Measurements from ENCODE around the gene SLC52A1. TPM values are rescaled to one million over a fixed set of nuclear protein-coding genes. Genes with fewer than 3 reads are reported as not detected.
A peak's percentile ranks its signal among the peaks of the same experiment; 100 is the strongest.
"Not testable (repeated sequence)": the region's sequence is repeated elsewhere in the genome, so short reads cannot be mapped to it uniquely, and the experiment has no call there.

SLC52A1 gene
- not detected for total RNA-seq

- no peaks in the 10 kb centered on the region for H3K36me3 ChIP-seq (ENCODE audit: control insufficient read depth in 3 of 3, insufficient read depth in 3 of 3, low read length in 3 of 3)
- no peaks in the 10 kb centered on the region for H3K9me3 ChIP-seq (ENCODE audit: control insufficient read depth in 3 of 3, low read length in 3 of 3)
- H3K27ac ChIP-seq (ENCODE audit: low read depth, low read length), result no peak within 1 kb of the TSS
- peaks cover 0 to 5% (median 3%) of the 10 kb centered on the region in 3 donors for H3K4me1 ChIP-seq (ENCODE audit: control insufficient read depth in 3 of 3, insufficient read depth in 3 of 3, low read length in 3 of 3)
- peaks cover 8 to 11% (median 9%) of the 10 kb centered on the region in 3 donors for H3K27me3 ChIP-seq (ENCODE audit: control insufficient read depth in 3 of 3, insufficient read depth in 3 of 3, low read length in 3 of 3)
- no peak within 1 kb of the TSS for H3K4me3 ChIP-seq (ENCODE audit: low read length in 3 of 3)
- H3K9ac ChIP-seq (ENCODE audit: low read depth in 1 of 3, low read length in 3 of 3), result no peak within 1 kb of the TSS
Measured at GRCh38 chr17:5035315-5035714, at the start of gene SLC52A1. Gene SLC52A1 (minus strand): TSS chr17:5035426. CDS start chr17:5034606, 820 bp downstream.

GRCh38 chr17:5080591-5080990, 45.4 kb upstream of the SLC52A1 start:
- Histone ChIP-seq H3K27ac (ENCODE audit: low read depth, low read length) (no peak overlapping the region), H3K27me3 (ENCODE audit: control insufficient read depth in 3 of 3, insufficient read depth in 3 of 3, low read length in 3 of 3) (no peaks in the 10 kb centered on the region)

GRCh38 chr17:5078106-5079028, 43.1 kb upstream of the SLC52A1 start, which contains the start of gene ZFP3:
Gene ZFP3 (plus strand): TSS chr17:5078467. CDS start chr17:5091505, 13,038 bp downstream.
- Histone ChIP-seq H3K9ac (ENCODE audit: low read depth in 1 of 3, low read length in 3 of 3) (peak within 1 kb of the TSS; percentile 96 to 97 (median 96)), H3K27me3 (ENCODE audit: control insufficient read depth in 3 of 3, insufficient read depth in 3 of 3, low read length in 3 of 3) (no peaks in the 10 kb centered on the region), H3K4me1 (ENCODE audit: control insufficient read depth in 3 of 3, insufficient read depth in 3 of 3, low read length in 3 of 3) (peaks cover 14 to 24% (median 22%) of the 10 kb centered on the region in 3 donors), H3K27ac (ENCODE audit: low read depth, low read length) (peak within 1 kb of the TSS; percentile 95), H3K4me3 (ENCODE audit: low read length in 3 of 3) (peak within 1 kb of the TSS; percentile 93 to 96 (median 96)), H3K36me3 (ENCODE audit: control insufficient read depth in 3 of 3, insufficient read depth in 3 of 3, low read length in 3 of 3) (peaks cover 4 to 9% (median 7%) of the 10 kb centered on the region in 3 donors), H3K9me3 (ENCODE audit: control insufficient read depth in 3 of 3, low read length in 3 of 3) (no peaks in the 10 kb centered on the region)

More at GRCh38 chr17:5080591-5080990, 45.4 kb upstream of the SLC52A1 start:
- H3K9me3 ChIP-seq (ENCODE audit: control insufficient read depth in 3 of 3, low read length in 3 of 3), result peaks cover 0 to 1% (median 0%) of the 10 kb centered on the region in 3 donors
- H3K4me3 ChIP-seq (ENCODE audit: low read length in 3 of 3), result no peak overlapping the region
- H3K9ac ChIP-seq (ENCODE audit: low read depth in 1 of 3, low read length in 3 of 3), result no peak overlapping the region
- H3K4me1 ChIP-seq (ENCODE audit: control insufficient read depth in 3 of 3, insufficient read depth in 3 of 3, low read length in 3 of 3), result peaks cover 14 to 24% (median 22%) of the 10 kb centered on the region in 3 donors
- H3K36me3 ChIP-seq (ENCODE audit: control insufficient read depth in 3 of 3, insufficient read depth in 3 of 3, low read length in 3 of 3), result peaks cover 11 to 14% (median 12%) of the 10 kb centered on the region in 3 donors

- peaks cover 4 to 9% (median 4%) of the 10 kb centered on the region in 3 donors for H3K36me3 ChIP-seq (ENCODE audit: control insufficient read depth in 3 of 3, insufficient read depth in 3 of 3, low read length in 3 of 3)
- no peaks in the 10 kb centered on the region for H3K9me3 ChIP-seq (ENCODE audit: control insufficient read depth in 3 of 3, low read length in 3 of 3)
- H3K27me3 ChIP-seq (ENCODE audit: control insufficient read depth in 3 of 3, insufficient read depth in 3 of 3, low read length in 3 of 3), result no peaks in the 10 kb centered on the region
- peaks cover 14 to 24% (median 22%) of the 10 kb centered on the region in 3 donors for H3K4me1 ChIP-seq (ENCODE audit: control insufficient read depth in 3 of 3, insufficient read depth in 3 of 3, low read length in 3 of 3)
- H3K9ac ChIP-seq (ENCODE audit: low read depth in 1 of 3, low read length in 3 of 3), result peak overlapping the region; percentile 96 to 97 (median 96)
- H3K4me3 ChIP-seq (ENCODE audit: low read length in 3 of 3), result peak overlapping the region; percentile 93 to 96 (median 96)
- peak overlapping the region; percentile 95 for H3K27ac ChIP-seq (ENCODE audit: low read depth, low read length)
Measured at GRCh38 chr17:5077781-5078105, 42.5 kb upstream of the SLC52A1 start.

- H3K9me3 ChIP-seq (ENCODE audit: control insufficient read depth in 3 of 3, low read length in 3 of 3); H3K27me3 ChIP-seq (ENCODE audit: control insufficient read depth in 3 of 3, insufficient read depth in 3 of 3, low read length in 3 of 3); H3K36me3 ChIP-seq (ENCODE audit: control insufficient read depth in 3 of 3, insufficient read depth in 3 of 3, low read length in 3 of 3): not testable (repeated sequence)
- Histone ChIP-seq H3K9ac (ENCODE audit: low read depth in 1 of 3, low read length in 3 of 3) (peak overlapping the region in 1 of 3 donors; percentile 96), H3K27ac (ENCODE audit: low read depth, low read length) (peak overlapping the region; percentile 95), H3K4me3 (ENCODE audit: low read length in 3 of 3) (peak overlapping the region; percentile 93 to 96 (median 96)), H3K4me1 (ENCODE audit: control insufficient read depth in 3 of 3, insufficient read depth in 3 of 3, low read length in 3 of 3) (peaks cover 14 to 24% (median 22%) of the 10 kb centered on the region in 3 donors)
Measured at GRCh38 chr17:5077275-5077674, 42.0 kb upstream of the SLC52A1 start.

GRCh38 chr17:5075472-5075871, 40.2 kb upstream of the SLC52A1 start:
- H3K27ac ChIP-seq (ENCODE audit: low read depth, low read length); H3K36me3 ChIP-seq (ENCODE audit: control insufficient read depth in 3 of 3, insufficient read depth in 3 of 3, low read length in 3 of 3); H3K9me3 ChIP-seq (ENCODE audit: control insufficient read depth in 3 of 3, low read length in 3 of 3); H3K4me3 ChIP-seq (ENCODE audit: low read length in 3 of 3); H3K27me3 ChIP-seq (ENCODE audit: control insufficient read depth in 3 of 3, insufficient read depth in 3 of 3, low read length in 3 of 3); H3K9ac ChIP-seq (ENCODE audit: low read depth in 1 of 3, low read length in 3 of 3): not testable (repeated sequence)
- peaks cover 14 to 21% (median 17%) of the 10 kb centered on the region in 3 donors for H3K4me1 ChIP-seq (ENCODE audit: control insufficient read depth in 3 of 3, insufficient read depth in 3 of 3, low read length in 3 of 3)

GRCh38 chr17:5069724-5070123, 34.5 kb upstream of the SLC52A1 start:
- Histone ChIP-seq H3K9me3 (ENCODE audit: control insufficient read depth in 3 of 3, low read length in 3 of 3) (no peaks in the 10 kb centered on the region), H3K4me1 (ENCODE audit: control insufficient read depth in 3 of 3, insufficient read depth in 3 of 3, low read length in 3 of 3) (no peaks in the 10 kb centered on the region)

GRCh38 chr17:5068236-5068635, 33.0 kb upstream of the SLC52A1 start:
- H3K4me3 ChIP-seq (ENCODE audit: low read length in 3 of 3), result no peak overlapping the region
- no peaks in the 10 kb centered on the region for H3K4me1 ChIP-seq (ENCODE audit: control insufficient read depth in 3 of 3, insufficient read depth in 3 of 3, low read length in 3 of 3)
- no peaks in the 10 kb centered on the region for H3K9me3 ChIP-seq (ENCODE audit: control insufficient read depth in 3 of 3, low read length in 3 of 3)
- H3K36me3 ChIP-seq (ENCODE audit: control insufficient read depth in 3 of 3, insufficient read depth in 3 of 3, low read length in 3 of 3), result no peaks in the 10 kb centered on the region
- H3K27ac ChIP-seq (ENCODE audit: low read depth, low read length), result no peak overlapping the region
- H3K27me3 ChIP-seq (ENCODE audit: control insufficient read depth in 3 of 3, insufficient read depth in 3 of 3, low read length in 3 of 3), result no peaks in the 10 kb centered on the region
- H3K9ac ChIP-seq (ENCODE audit: low read depth in 1 of 3, low read length in 3 of 3), result no peak overlapping the region

More at GRCh38 chr17:5069724-5070123, 34.5 kb upstream of the SLC52A1 start:
- Histone ChIP-seq H3K27me3 (ENCODE audit: control insufficient read depth in 3 of 3, insufficient read depth in 3 of 3, low read length in 3 of 3) (no peaks in the 10 kb centered on the region), H3K4me3 (ENCODE audit: low read length in 3 of 3) (no peak overlapping the region), H3K27ac (ENCODE audit: low read depth, low read length) (no peak overlapping the region), H3K9ac (ENCODE audit: low read depth in 1 of 3, low read length in 3 of 3) (no peak overlapping the region), H3K36me3 (ENCODE audit: control insufficient read depth in 3 of 3, insufficient read depth in 3 of 3, low read length in 3 of 3) (no peaks in the 10 kb centered on the region)

- Histone ChIP-seq H3K27ac (ENCODE audit: low read depth, low read length) (no peak overlapping the region), H3K4me3 (ENCODE audit: low read length in 3 of 3) (no peak overlapping the region), H3K36me3 (ENCODE audit: control insufficient read depth in 3 of 3, insufficient read depth in 3 of 3, low read length in 3 of 3) (no peaks in the 10 kb centered on the region), H3K4me1 (ENCODE audit: control insufficient read depth in 3 of 3, insufficient read depth in 3 of 3, low read length in 3 of 3) (no peaks in the 10 kb centered on the region), H3K9ac (ENCODE audit: low read depth in 1 of 3, low read length in 3 of 3) (no peak overlapping the region), H3K9me3 (ENCODE audit: control insufficient read depth in 3 of 3, low read length in 3 of 3) (no peaks in the 10 kb centered on the region), H3K27me3 (ENCODE audit: control insufficient read depth in 3 of 3, insufficient read depth in 3 of 3, low read length in 3 of 3) (no peaks in the 10 kb centered on the region)
Measured at GRCh38 chr17:5065227-5065744, 30.1 kb upstream of the SLC52A1 start.

GRCh38 chr17:5055543-5055942, 20.3 kb upstream of the SLC52A1 start:
- Histone ChIP-seq H3K27ac (ENCODE audit: low read depth, low read length) (no peak overlapping the region), H3K4me3 (ENCODE audit: low read length in 3 of 3) (no peak overlapping the region), H3K4me1 (ENCODE audit: control insufficient read depth in 3 of 3, insufficient read depth in 3 of 3, low read length in 3 of 3) (no peaks in the 10 kb centered on the region), H3K36me3 (ENCODE audit: control insufficient read depth in 3 of 3, insufficient read depth in 3 of 3, low read length in 3 of 3) (no peaks in the 10 kb centered on the region), H3K9ac (ENCODE audit: low read depth in 1 of 3, low read length in 3 of 3) (no peak overlapping the region), H3K27me3 (ENCODE audit: control insufficient read depth in 3 of 3, insufficient read depth in 3 of 3, low read length in 3 of 3) (peaks cover 0 to 3% (median 0%) of the 10 kb centered on the region in 3 donors), H3K9me3 (ENCODE audit: control insufficient read depth in 3 of 3, low read length in 3 of 3) (no peaks in the 10 kb centered on the region)
